Activated CD4-positive, alpha-beta T cell treated with anti-CD3 and anti-CD28 coated beads for 36 hours (primary cell): Measurements from ENCODE around the gene MYO15A. TPM values are rescaled to one million over a fixed set of nuclear protein-coding genes. Genes with fewer than 3 reads are reported as not detected.
A peak's percentile ranks its signal among the peaks of the same experiment; 100 is the strongest.

Experiments used
- ATAC-seq: fragments of 200-7000 bp; cut with Tn5 transposase; one replicate; pipeline ENCODE4 v1.10.0; 2021; ENCODE audit warnings: mild to moderate bottlenecking, moderate library complexity
- CTCF ChIA-PET: fragments of 350-600 bp; sonication (Branson Sonifier 250); formaldehyde crosslinking; loops from one replicate; lab custom pipeline; 2021; ENCODE audit warnings: antibody characterized with exemption; lab: Charles Lee
- POLR2A ChIA-PET: fragments of 350-600 bp; sonication (Branson Sonifier 250); formaldehyde crosslinking; loops from one replicate; lab custom pipeline; 2021; ENCODE audit warnings: antibody characterized with exemption, inconsistent platforms; lab: Charles Lee
- DNase-seq: peaks from one replicate; pipeline ENCODE4 v3.0.0-alpha.2; 2020
- H3K27ac Mint-ChIP-seq: one replicate; pipeline ENCODE4 v1.8.0; 2021; ENCODE audit warnings: mixed read lengths
- H3K27me3 Mint-ChIP-seq: one replicate; pipeline ENCODE4 v1.8.0; 2021; ENCODE audit warnings: mixed read lengths
- H3K36me3 Mint-ChIP-seq: one replicate; pipeline ENCODE4 v1.8.0; 2021; ENCODE audit warnings: low read depth, mixed read lengths
- H3K4me1 Mint-ChIP-seq: one replicate; pipeline ENCODE4 v1.8.0; 2021; ENCODE audit warnings: mixed read lengths
- H3K4me3 Mint-ChIP-seq: one replicate; pipeline ENCODE4 v1.8.0; 2021; ENCODE audit warnings: mild to moderate bottlenecking, moderate library complexity, mixed read lengths
- H3K9me3 Mint-ChIP-seq: one replicate; pipeline ENCODE4 v1.8.0; 2021; ENCODE audit warnings: low read depth, mixed read lengths
- intact Hi-C, 2 experiments: fragments of 100-400 bp; cut with DNase I in 1 of 2; cut with micrococcal nuclease in 1 of 2; formaldehyde crosslinking; loops; one replicate each; pipeline versions ENCODE4 v1.14.2 to v1.15.1; 2022 to 2024; cut with DNase I, micrococcal nuclease
- total RNA-seq, 2 experiments: library from RNA; stranded (reverse); gene quantifications; one replicate each; pipeline ENCODE4 v1.2.3, GENCODE V29; 2021

MYO15A gene
- total RNA-seq, 2 experiments from 2014 or later, result 1.1 to 1.5 TPM

- Mint-ChIP-seq H3K4me1 (peaks cover 18% of the 10 kb centered on the region), H3K27ac (peak within 1 kb of the TSS; percentile 71), H3K27me3 (no peaks in the 10 kb centered on the region), H3K4me3 (peak within 1 kb of the TSS; percentile 82), H3K36me3 (no peaks in the 10 kb centered on the region), H3K9me3 (no peaks in the 10 kb centered on the region)
- ATAC-seq (peak; percentile 98), DNase-seq (peak; percentile 99)
- ChIA-PET POLR2A (no interaction called here), CTCF (interaction anchor here (0.8 to 1.0 kb wide), 2 partner anchors 83 to 192 kb away, joined by 3 to 5 read pairs; no protein-coding TSS in a partner anchor)
- intact Hi-C loops, result loop anchor here (1.0 to 5.0 kb wide), 8 partner anchors 33 to 253 kb away; partner anchors contain the start of genes ALKBH5 (in 2 of the 2), SMCR8 (in 2 of the 2), ATPAF2 (in 1 of the 2) and DRC3 (in 1 of the 2)
Measured at GRCh38 chr17:18225121-18225641, 116.6 kb downstream of the MYO15A start, which contains the start of gene LLGL1. LLGL1 (plus strand) TSS chr17:18225635; CDS start chr17:18225683, 48 bp downstream.

- Mint-ChIP-seq H3K36me3 (no peaks in the 10 kb centered on the region), H3K4me1 (peaks cover 18% of the 10 kb centered on the region), H3K27me3 (no peaks in the 10 kb centered on the region), H3K9me3 (no peaks in the 10 kb centered on the region), H3K27ac (peak overlapping the region; percentile 71), H3K4me3 (peak overlapping the region; percentile 82)
- POLR2A ChIA-PET, result no interaction called here
- intact Hi-C loops, result loop anchor here (1.0 to 5.0 kb wide), 8 partner anchors 33 to 253 kb away; partner anchors contain the start of genes ALKBH5 (in 2 of the 2), SMCR8 (in 2 of the 2), ATPAF2 (in 1 of the 2) and DRC3 (in 1 of the 2)
- DNase-seq (no peak), ATAC-seq (peak; percentile 21)
- CTCF ChIA-PET, result interaction anchor here (0.6 to 1.0 kb wide), 2 partner anchors 43 to 193 kb away, joined by 5 to 6 read pairs; no protein-coding TSS in a partner anchor
Measured at GRCh38 chr17:18225642-18226283, 117.2 kb downstream of the MYO15A start.

- H3K27ac Mint-ChIP-seq, result peak overlapping the region; percentile 71
- H3K27me3 Mint-ChIP-seq, result no peaks in the 10 kb centered on the region
- POLR2A ChIA-PET, result no interaction called here
- H3K4me1 Mint-ChIP-seq, result peaks cover 18% of the 10 kb centered on the region
- intact Hi-C loops, result loop anchor here in 1 of 2 experiments (5.0 kb wide), 1 partner anchor 44 kb away; the partner anchor contains the start of gene ALKBH5
- H3K9me3 Mint-ChIP-seq, result no peaks in the 10 kb centered on the region
- H3K4me3 Mint-ChIP-seq, result peak overlapping the region; percentile 82
- H3K36me3 Mint-ChIP-seq, result no peaks in the 10 kb centered on the region
- CTCF ChIA-PET, result interaction anchor here (0.6 kb wide), 1 partner anchor 42 kb away, joined by 6 read pairs; no protein-coding TSS in a partner anchor
- ATAC-seq, result no peak
- peak; percentile 25 for DNase-seq
Measured at GRCh38 chr17:18226284-18226945, 117.9 kb downstream of the MYO15A start.

GRCh38 chr17:18227635-18228034, 119.1 kb downstream of the MYO15A start:
- Mint-ChIP-seq H3K9me3 (no peaks in the 10 kb centered on the region), H3K36me3 (no peaks in the 10 kb centered on the region), H3K4me1 (peaks cover 18% of the 10 kb centered on the region), H3K27me3 (no peaks in the 10 kb centered on the region), H3K27ac (no peak overlapping the region), H3K4me3 (no peak overlapping the region)
- ChIA-PET POLR2A (no interaction called here), CTCF (no interaction called here)
- intact Hi-C loops, result loop anchor here in 1 of 2 experiments (5.0 kb wide), 1 partner anchor 45 kb away; the partner anchor contains the start of gene ALKBH5
- no peak for DNase-seq
- no peak for ATAC-seq

- CTCF ChIA-PET, result no interaction called here
- POLR2A ChIA-PET, result no interaction called here
- Mint-ChIP-seq H3K27me3 (no peaks in the 10 kb centered on the region), H3K36me3 (no peaks in the 10 kb centered on the region), H3K9me3 (no peaks in the 10 kb centered on the region), H3K4me3 (no peak overlapping the region), H3K4me1 (peaks cover 18% of the 10 kb centered on the region), H3K27ac (no peak overlapping the region)
- intact Hi-C loops, result loop anchor here in 1 of 2 experiments (5.0 kb wide), 1 partner anchor 46 kb away; the partner anchor contains the start of gene ALKBH5
- ATAC-seq (no peak), DNase-seq (no peak)
Measured at GRCh38 chr17:18228176-18228682, 119.7 kb downstream of the MYO15A start.

GRCh38 chr17:18229254-18229653, 120.7 kb downstream of the MYO15A start:
- Mint-ChIP-seq H3K9me3 (no peaks in the 10 kb centered on the region), H3K36me3 (no peaks in the 10 kb centered on the region), H3K27me3 (no peaks in the 10 kb centered on the region), H3K27ac (no peak overlapping the region), H3K4me1 (peaks cover 18% of the 10 kb centered on the region), H3K4me3 (no peak overlapping the region)
- POLR2A ChIA-PET, result no interaction called here
- ATAC-seq (no peak), DNase-seq (no peak)
- intact Hi-C loops, result loop anchor here in 1 of 2 experiments (5.0 kb wide), 1 partner anchor 47 kb away; the partner anchor contains the start of gene ALKBH5
- CTCF ChIA-PET, result interaction anchor here (1.0 kb wide), 1 partner anchor 11 kb away, joined by 3 read pairs; no protein-coding TSS in a partner anchor

Other genes starting within 250 kb of the MYO15A start
- 10 to 100 TPM; 11.3 to 11.9 TPM for gene TOM1L2, start 136.4 kb upstream of the MYO15A start, total RNA-seq
- under 1 TPM; 0.11 to 0.18 TPM for gene DRC3, start 135.9 kb upstream of the MYO15A start, total RNA-seq
- gene ATPAF2, start 69.6 kb upstream of the MYO15A start, total RNA-seq, result 10 to 100 TPM; 32.9 to 40.3 TPM
- gene GID4, start 69.3 kb upstream of the MYO15A start, total RNA-seq, result 1 to 10 TPM; 6.7 to 7.7 TPM
- gene DRG2, start 20.8 kb upstream of the MYO15A start, total RNA-seq, result 10 to 100 TPM; 42.5 to 45.6 TPM
- gene ALKBH5, start 75.1 kb downstream of the MYO15A start, total RNA-seq, result 100 to 1,000 TPM; 163 to 168 TPM
- gene LLGL1, start 116.9 kb downstream of the MYO15A start, total RNA-seq, result 10 to 100 TPM; 17.5 to 18.4 TPM
- gene FLII, start 150.0 kb downstream of the MYO15A start, total RNA-seq, result 100 to 1,000 TPM; 282 to 364 TPM
- 1 to 10 TPM; 3.3 to 5.2 TPM for gene MIEF2, start 151.9 kb downstream of the MYO15A start, total RNA-seq
- gene TOP3A, start 206.2 kb downstream of the MYO15A start, total RNA-seq, result 10 to 100 TPM; 44.1 to 57.9 TPM
- gene SMCR8, start 206.5 kb downstream of the MYO15A start, total RNA-seq, result 10 to 100 TPM; 13.2 to 14.5 TPM